HepG2 (cell line): ENCODE measurements around the gene ATP6V0E1. TPM values are rescaled to one million over a fixed set of nuclear protein-coding genes. Genes with fewer than 3 reads are reported as not detected.
A peak's percentile ranks its signal among the peaks of the same experiment; 100 is the strongest.

Experiments used
- CERS6 ChIP-seq: sonication (generic); formaldehyde crosslinking; IDR thresholded peaks from 2 replicates; pipeline ENCODE4 v1.5.0; 2020; ENCODE audit warnings: missing genetic modification reagents
- CREM ChIP-seq, 2 experiments: sonication (generic) in 1 of 2; formaldehyde crosslinking in 1 of 2; IDR thresholded peaks; 2 replicates each; pipeline versions ENCODE4 v1.4.0 to v1.6.1; 2016 to 2020; ENCODE audit warnings: antibody characterized with exemption in 1 of 2, mild to moderate bottlenecking in 1 of 2, missing genetic modification reagents in 1 of 2
- ELF3 ChIP-seq: IDR thresholded peaks from 2 replicates; pipeline ENCODE4 v1.6.1; 2016; ENCODE audit warnings: missing genetic modification reagents, missing compliant biosample characterization
- HBP1 ChIP-seq: IDR thresholded peaks from 2 replicates; pipeline ENCODE4 v1.6.1; 2016; ENCODE audit warnings: low read depth, control low read depth
- HINFP ChIP-seq: sonication (generic); formaldehyde crosslinking; IDR thresholded peaks from 2 replicates; pipeline ENCODE4 v1.4.0; 2020; ENCODE audit warnings: low read depth, mild to moderate bottlenecking, missing genetic modification reagents
- ISX ChIP-seq: sonication (generic); formaldehyde crosslinking; conservative IDR thresholded peaks from 2 replicates; pipeline ENCODE4 v1.5.0; 2020; ENCODE audit warnings: missing genetic modification reagents
- NFATC3 ChIP-seq: sonication (generic); formaldehyde crosslinking; IDR thresholded peaks from 2 replicates; pipeline ENCODE4 v1.5.1; 2020; ENCODE audit warnings: mild to moderate bottlenecking, missing genetic modification reagents
- RXRA ChIP-seq: sonication (generic); formaldehyde crosslinking; IDR thresholded peaks from 2 replicates; pipeline ENCODE4 v1.5.1; 2020; ENCODE audit warnings: missing genetic modification reagents
- SETDB1 ChIP-seq: sonication (generic); formaldehyde crosslinking; IDR thresholded peaks from 2 replicates; pipeline ENCODE4 v1.5.1; 2020; ENCODE audit warnings: missing genetic modification reagents, mild to moderate bottlenecking, borderline replicate concordance
- STAG1 ChIP-seq: sonication (generic); formaldehyde crosslinking; IDR thresholded peaks from 2 replicates; pipeline ENCODE4 v1.4.0; 2020; ENCODE audit warnings: missing genetic modification reagents
- TAF1 ChIP-seq: sonication (generic); formaldehyde crosslinking; IDR thresholded peaks from 2 replicates; pipeline ENCODE4 v1.4.0; 2020; ENCODE audit warnings: missing genetic modification reagents
- TBP ChIP-seq: sonication (generic); formaldehyde crosslinking; IDR thresholded peaks from 2 replicates; pipeline ENCODE4 v1.5.0; 2020; ENCODE audit warnings: missing genetic modification reagents
- TCF12 ChIP-seq, 2 experiments: fragments of 450-650 bp in 1 of 2; sonication (generic) in 1 of 2; formaldehyde crosslinking in 1 of 2; IDR thresholded peaks; 2 replicates each; pipeline versions ENCODE4 v1.6.1 to v1.8.0; 2017 to 2022; ENCODE audit warnings: antibody characterized with exemption in 1 of 2, mild to moderate bottlenecking in 1 of 2, missing genetic modification reagents in 1 of 2, moderate library complexity in 1 of 2
- TFDP2 ChIP-seq: sonication (generic); formaldehyde crosslinking; IDR thresholded peaks from 2 replicates; pipeline ENCODE4 v1.4.0; 2020; ENCODE audit warnings: missing genetic modification reagents
- ZNF18 ChIP-seq: sonication (generic); formaldehyde crosslinking; IDR thresholded peaks from 2 replicates; pipeline ENCODE4 v1.8.0; 2022; ENCODE audit warnings: mild to moderate bottlenecking, missing genetic modification reagents; ENCODE audit not compliant: insufficient replicate concordance
- ZNF224 ChIP-seq: sonication (generic); formaldehyde crosslinking; IDR thresholded peaks from 2 replicates; pipeline ENCODE4 v1.5.0; 2020; ENCODE audit warnings: mild to moderate bottlenecking, missing genetic modification reagents
- ZNF749 ChIP-seq: sonication (generic); formaldehyde crosslinking; IDR thresholded peaks from 2 replicates; pipeline ENCODE4 v1.8.0; 2022; ENCODE audit warnings: mild to moderate bottlenecking, missing genetic modification reagents, moderate library complexity, borderline replicate concordance
- ZNF790 ChIP-seq: sonication (generic); formaldehyde crosslinking; IDR thresholded peaks from 2 replicates; pipeline ENCODE4 v1.8.0; 2022; ENCODE audit warnings: missing genetic modification reagents, mild to moderate bottlenecking, borderline replicate concordance
- polyA plus RNA-seq, 8 experiments: library from polyadenylated mRNA; depleted of rRNA in 3 of 8; stranded (reverse) in 7 of 8; unstranded in 1 of 8; fragments of >200 nt; fragmentation: Illumina TruSeq in 4 of 8; extraction: Trizol in 4 of 8; gene quantifications; 2 replicates each; pipeline versions ENCODE4 v1.2.1 to v1.2.3, GENCODE V29; 2011 to 2016; ENCODE audit warnings: low read depth in 4 of 8, missing spikeins in 1 of 8, mixed read lengths in 1 of 8; ENCODE audit not compliant: insufficient read depth in 1 of 8
- total RNA-seq, 5 experiments: library from RNA; depleted of rRNA; stranded (reverse); fragments of >200 nt; fragmentation: Illumina TruSeq; extraction: Trizol; gene quantifications; 2 replicates each; pipeline ENCODE4 v1.2.3, GENCODE V29; 2016; ENCODE audit warnings: low read depth in 1 of 5

Gene ATP6V0E1
- total and polyA plus RNA-seq, 2 of the 13 experiments (the other 11 are each of a cell fraction or from before 2014, with no cell fraction given), result 143 to 215 TPM

GRCh38 chr5:172983542-172984243 is at the start of gene ATP6V0E1 (continued):
- TF ChIP-seq CERS6 (CRISPR knock-in tag) (peak; percentile 40; the same call in 1 of the 2 replicates), ELF3 (CRISPR knock-in tag) (peak; percentile 94), ZNF224 (CRISPR knock-in tag) (0 out of 2 replicates have a peak, but pooled peaks have one; percentile 74), ISX (CRISPR knock-in tag) (0 out of 2 replicates have a peak, but pooled peaks have one; percentile 47), TCF12 (IDR thresholded peaks at IDR 0.05) (no peak), TCF12 (CRISPR knock-in tag; IDR thresholded peaks at IDR 0.05) (no peak), ZNF790 (CRISPR knock-in tag) (no peak), CREM (IDR thresholded peaks at IDR 0.05) (no peak), CREM (CRISPR knock-in tag; IDR thresholded peaks at IDR 0.05) (no peak), STAG1 (CRISPR knock-in tag) (peak; percentile 21; the same call in 1 of the 2 replicates), TFDP2 (CRISPR knock-in tag) (peak; percentile 55), SETDB1 (CRISPR knock-in tag) (no peak), NFATC3 (CRISPR knock-in tag) (peak; percentile 26; the same call in 1 of the 2 replicates), HBP1 (CRISPR knock-in tag) (peak; percentile 71), TAF1 (CRISPR knock-in tag) (peak; percentile 77), RXRA (CRISPR knock-in tag) (peak; percentile 62), ZNF749 (CRISPR knock-in tag) (no peak), ZNF18 (CRISPR knock-in tag) (peak; percentile 77), TBP (CRISPR knock-in tag) (0 out of 2 replicates have a peak, but pooled peaks have one; percentile 46), HINFP (CRISPR knock-in tag) (no peak)
